CD14-positive monocyte (primary cell): Measurements from ENCODE around the gene HERC5. TPM values are rescaled to one million over a fixed set of nuclear protein-coding genes. Genes with fewer than 3 reads are reported as not detected.

Experiments used
- DNase-seq, 3 donors: peaks; one replicate each; pipeline ENCODE4 v3.0.0-alpha.2; 2011 to 2022
- H2AFZ ChIP-seq: 2 replicates; pipeline ENCODE4 v1.6.0; 2012; ENCODE audit warnings: mild to moderate bottlenecking, low read depth, low read length, inconsistent platforms; ENCODE audit not compliant: insufficient read depth, poor library complexity, severe bottlenecking
- H3K27ac ChIP-seq, 2 donors: 1 replicate in 1 of 2; 2 replicates in 1 of 2; pipeline ENCODE4 v1.5.1; 2012 to 2013; ENCODE audit warnings: low read length in 2 of 2, control low read depth in 1 of 2, inconsistent platforms in 1 of 2, low read depth in 1 of 2, mild to moderate bottlenecking in 1 of 2
- H3K27me3 ChIP-seq, 2 donors: one replicate each; pipeline versions ENCODE4 v1.6.0 to v1.6.1; 2011 to 2013; ENCODE audit warnings: low read length in 2 of 2; ENCODE audit not compliant: control insufficient read depth in 2 of 2, insufficient read depth in 2 of 2
- H3K36me3 ChIP-seq, 2 donors: replicated peaks in 1 of 2; 1 replicate in 1 of 2; 2 replicates in 1 of 2; pipeline versions ENCODE4 v1.5.1 to v1.6.1; 2012 to 2013; ENCODE audit warnings: low read length in 2 of 2, control low read depth in 1 of 2, inconsistent platforms in 1 of 2, mild to moderate bottlenecking in 1 of 2; ENCODE audit not compliant: insufficient read depth in 2 of 2, control insufficient read depth in 1 of 2
- H3K4me1 ChIP-seq, 2 donors: 1 replicate in 1 of 2; 2 replicates in 1 of 2; pipeline versions ENCODE4 v1.5.1 to v1.6.1; 2012 to 2013; ENCODE audit warnings: low read length in 2 of 2, control low read depth in 1 of 2, inconsistent platforms in 1 of 2, mild to moderate bottlenecking in 1 of 2, moderate library complexity in 1 of 2; ENCODE audit not compliant: insufficient read depth in 2 of 2, control insufficient read depth in 1 of 2
- H3K4me2 ChIP-seq: replicated peaks from 2 replicates; pipeline ENCODE3; 2012; ENCODE audit warnings: low read length, moderate library complexity, mild to moderate bottlenecking; ENCODE audit not compliant: poor library complexity, severe bottlenecking; ENCODE audit errors: extremely low read depth
- H3K4me3 ChIP-seq, 3 experiments: fragments of 200-600 bp in 1 of 3; sonication (generic) in 1 of 3; replicated peaks in 1 of 3; 1 replicate in 2 of 3; 2 replicates in 1 of 3; pipeline ENCODE4 v1.5.1; 2011 to 2013; ENCODE audit warnings: low read length in 3 of 3, mild to moderate bottlenecking in 3 of 3, control low read depth in 2 of 3, low read depth in 2 of 3, inconsistent platforms in 1 of 3, moderate library complexity in 1 of 3
- H3K79me2 ChIP-seq: 2 replicates; pipeline ENCODE4 v1.6.0; 2012; ENCODE audit warnings: mild to moderate bottlenecking, control low read depth, inconsistent platforms, low read length, moderate library complexity; ENCODE audit not compliant: insufficient read depth
- H3K9ac ChIP-seq: 2 replicates; pipeline ENCODE4 v1.6.0; 2017; ENCODE audit warnings: low read length, mild to moderate bottlenecking; ENCODE audit not compliant: insufficient read depth, poor library complexity, severe bottlenecking
- H3K9me3 ChIP-seq, 2 donors: replicated peaks in 1 of 2; 1 replicate in 1 of 2; 2 replicates in 1 of 2; pipeline versions ENCODE4 v1.5.1 to v1.6.1; 2012 to 2013; ENCODE audit warnings: low read length in 2 of 2, control low read depth in 1 of 2; ENCODE audit not compliant: control insufficient read depth in 1 of 2, insufficient read depth in 1 of 2
- H4K20me1 ChIP-seq: 2 replicates; pipeline ENCODE4 v1.6.0; 2012; ENCODE audit warnings: mild to moderate bottlenecking, low read length, control low read depth, moderate library complexity; ENCODE audit not compliant: insufficient read depth
- H3K27ac Mint-ChIP-seq, 7 donors: one replicate each; pipeline ENCODE4 v1.8.0; 2020; ENCODE audit warnings: mild to moderate bottlenecking in 7 of 7, mixed read lengths in 7 of 7, moderate library complexity in 6 of 7, inconsistent platforms in 2 of 7
- H3K27me3 Mint-ChIP-seq, 3 donors: one replicate each; pipeline ENCODE4 v1.8.0; 2021 to 2022; ENCODE audit warnings: low read depth in 3 of 3, mild to moderate bottlenecking in 3 of 3, mixed read lengths in 3 of 3, moderate library complexity in 3 of 3, inconsistent platforms in 1 of 3
- H3K36me3 Mint-ChIP-seq, 2 donors: one replicate each; pipeline ENCODE4 v1.8.0; 2020; ENCODE audit warnings: mixed read lengths in 2 of 2, inconsistent platforms in 1 of 2, mild to moderate bottlenecking in 1 of 2
- H3K4me1 Mint-ChIP-seq: one replicate; pipeline ENCODE4 v1.8.0; 2020; ENCODE audit warnings: mild to moderate bottlenecking, mixed read lengths
- H3K4me3 Mint-ChIP-seq, 2 donors: one replicate each; pipeline ENCODE4 v1.8.0; 2020; ENCODE audit warnings: mild to moderate bottlenecking in 2 of 2, mixed read lengths in 2 of 2, moderate library complexity in 1 of 2
- H3K9me3 Mint-ChIP-seq, 7 donors: one replicate each; pipeline ENCODE4 v1.8.0; 2020 to 2022; ENCODE audit warnings: mixed read lengths in 7 of 7, mild to moderate bottlenecking in 6 of 7, moderate library complexity in 6 of 7, inconsistent platforms in 2 of 7
- WGBS: methylation state at CpG from one replicate; pipeline ENCODE4 v1.1.5; 2013; ENCODE audit warnings: missing lambda C conversion rate; ENCODE audit not compliant: insufficient coverage; 5-methylcytosine and 5-hydroxymethylcytosine counted together
- intact Hi-C, 2 donors: fragments of 100-400 bp; cut with micrococcal nuclease; formaldehyde crosslinking; loops; one replicate each; pipeline versions ENCODE4 v1.15.0 to v1.15.1; 2023
- polyA plus RNA-seq, 3 donors: library from polyadenylated mRNA; depleted of rRNA in 1 of 3; unstranded in 2 of 3; stranded (reverse) in 1 of 3; fragments of 300-500 nt in 2 of 3; fragments of >200 nt in 1 of 3; fragmentation: Illumina TruSeq in 2 of 3; gene quantifications; 1 replicate in 2 of 3; 2 replicates in 1 of 3; pipeline ENCODE4 v1.2.3, GENCODE V29; 2012 to 2021
- TF ChIP-seq, protein P1 (sequence below): fragments of 200-600 bp; IDR thresholded peaks from one replicate; pipeline ENCODE4 v1.8.0; 2022; ENCODE audit warnings: antibody characterized with exemption, mild to moderate bottlenecking

HERC5 gene
- polyA plus RNA-seq, 3 donors: 2.9 to 10.4 (median 8.1) TPM

DNA sequence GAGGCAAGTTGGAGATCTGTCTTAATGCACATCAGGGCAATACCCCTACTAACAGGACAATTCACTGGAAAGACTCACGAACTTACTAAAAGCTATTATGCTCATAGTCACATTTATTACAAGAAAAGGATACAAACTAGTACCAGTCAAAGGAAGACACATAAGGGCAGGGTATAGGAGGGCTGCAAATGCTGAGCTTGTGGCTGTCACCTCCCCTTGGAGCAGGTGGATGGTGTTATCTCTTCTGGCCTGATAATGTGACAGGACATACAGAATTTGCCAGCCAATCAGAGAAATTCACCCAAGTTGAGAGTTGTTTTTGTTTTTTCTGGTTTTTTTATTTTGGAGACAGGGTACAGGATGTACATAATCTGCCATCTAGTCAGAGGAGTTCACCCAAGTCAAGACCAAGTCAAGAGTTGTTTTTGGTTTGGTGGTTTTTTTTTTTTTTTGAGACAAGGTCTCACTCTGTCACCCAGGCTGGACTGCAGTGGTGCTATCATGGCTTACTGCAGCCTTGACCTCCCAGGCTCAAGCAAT lies 8.8 kb downstream of the HERC5 start:
- Histone ChIP-seq H3K4me1 (no peaks in the 10 kb centered on the region), H4K20me1 (no peaks in the 10 kb centered on the region), H3K79me2 (peaks cover 2% of the 10 kb centered on the region), H3K9ac (no peak overlapping the region), H3K27ac (no peak overlapping the region), H3K27me3 (no peaks in the 10 kb centered on the region), H3K4me2 (no peak overlapping the region), H3K36me3 (peaks cover 71 to 79% of the 10 kb centered on the region in 2 donors), H3K4me3 (no peak overlapping the region), H2AFZ (no peak overlapping the region), H3K9me3 (no peaks in the 10 kb centered on the region)
- no peaks in the 10 kb centered on the region for H3K4me1 Mint-ChIP-seq
- H3K27ac Mint-ChIP-seq: peak overlapping the region in 3 of 7 donors; percentile 3 to 9 (median 7)
- H3K27me3 Mint-ChIP-seq: no peaks in the 10 kb centered on the region
- TF ChIP-seq, protein P1, sequence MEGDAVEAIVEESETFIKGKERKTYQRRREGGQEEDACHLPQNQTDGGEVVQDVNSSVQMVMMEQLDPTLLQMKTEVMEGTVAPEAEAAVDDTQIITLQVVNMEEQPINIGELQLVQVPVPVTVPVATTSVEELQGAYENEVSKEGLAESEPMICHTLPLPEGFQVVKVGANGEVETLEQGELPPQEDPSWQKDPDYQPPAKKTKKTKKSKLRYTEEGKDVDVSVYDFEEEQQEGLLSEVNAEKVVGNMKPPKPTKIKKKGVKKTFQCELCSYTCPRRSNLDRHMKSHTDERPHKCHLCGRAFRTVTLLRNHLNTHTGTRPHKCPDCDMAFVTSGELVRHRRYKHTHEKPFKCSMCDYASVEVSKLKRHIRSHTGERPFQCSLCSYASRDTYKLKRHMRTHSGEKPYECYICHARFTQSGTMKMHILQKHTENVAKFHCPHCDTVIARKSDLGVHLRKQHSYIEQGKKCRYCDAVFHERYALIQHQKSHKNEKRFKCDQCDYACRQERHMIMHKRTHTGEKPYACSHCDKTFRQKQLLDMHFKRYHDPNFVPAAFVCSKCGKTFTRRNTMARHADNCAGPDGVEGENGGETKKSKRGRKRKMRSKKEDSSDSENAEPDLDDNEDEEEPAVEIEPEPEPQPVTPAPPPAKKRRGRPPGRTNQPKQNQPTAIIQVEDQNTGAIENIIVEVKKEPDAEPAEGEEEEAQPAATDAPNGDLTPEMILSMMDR: no peak
- peaks cover 0 to 3% (median 0%) of the 10 kb centered on the region in 7 donors for H3K9me3 Mint-ChIP-seq
- peaks cover 69 to 73% of the 10 kb centered on the region in 2 donors for H3K36me3 Mint-ChIP-seq
- no peak overlapping the region for H3K4me3 Mint-ChIP-seq
- DNase-seq: no peak
- no CpG with 5 or more reads among the region's 1 CpG for WGBS
- intact Hi-C loops: no loop called here

DNA sequence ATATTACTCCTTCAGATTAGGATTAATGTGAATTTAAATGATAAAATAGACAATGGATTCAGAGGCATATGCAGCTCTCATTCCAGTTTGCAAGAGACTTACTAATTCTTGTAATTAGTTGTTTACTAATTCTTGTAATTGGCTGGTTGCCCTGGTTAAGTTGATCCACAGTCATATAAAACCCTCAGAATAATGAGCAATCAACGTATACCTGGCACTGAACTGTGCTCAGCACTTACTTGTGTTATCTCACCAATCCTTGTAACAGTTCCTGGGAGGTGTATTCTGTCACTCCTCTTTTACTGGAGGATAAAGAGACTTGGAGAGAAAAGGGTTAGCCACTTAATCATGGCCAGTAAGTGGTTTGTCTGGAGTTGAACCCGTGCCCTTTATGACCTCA lies 10.5 kb downstream of the HERC5 start:
- H3K4me1 Mint-ChIP-seq: no peaks in the 10 kb centered on the region

More for the DNA sequence above, 10.5 kb downstream of the HERC5 start:
- Histone ChIP-seq H3K79me2 (no peaks in the 10 kb centered on the region), H3K36me3 (peaks cover 68 to 87% of the 10 kb centered on the region in 2 donors), H3K9ac (no peak overlapping the region), H3K4me3 (no peak overlapping the region), H4K20me1 (no peaks in the 10 kb centered on the region), H3K27me3 (no peaks in the 10 kb centered on the region), H2AFZ (no peak overlapping the region), H3K9me3 (no peaks in the 10 kb centered on the region), H3K27ac (no peak overlapping the region), H3K4me2 (no peak overlapping the region), H3K4me1 (no peaks in the 10 kb centered on the region)
- TF ChIP-seq, protein P1: no peak
- no peak for DNase-seq
- Mint-ChIP-seq H3K27me3 (no peaks in the 10 kb centered on the region), H3K4me3 (no peak overlapping the region), H3K27ac (no peak overlapping the region), H3K36me3 (peaks cover 66 to 79% of the 10 kb centered on the region in 2 donors), H3K9me3 (peaks cover 0 to 3% (median 0%) of the 10 kb centered on the region in 7 donors)
- intact Hi-C loops: no loop called here
- WGBS: no CpG with 5 or more reads among the region's 2 CpGs
